Upper lobe of left lung (tissue), 6 donors: ENCODE results near the gene GALC. TPM values are rescaled to one million over a fixed set of nuclear protein-coding genes. Genes with fewer than 3 reads are reported as not detected.

Source experiments
- ATAC-seq, 2 donors: fragments of 200-7000 bp; cut with Tn5 transposase; one replicate each; pipeline ENCODE4 v1.9.1; 2022; ENCODE audit warnings: mild to moderate bottlenecking in 2 of 2, moderate library complexity in 2 of 2; ENCODE audit not compliant: low FRiP score in 2 of 2
- DNase-seq, 2 donors: peaks; one replicate each; pipeline ENCODE4 v3.0.0-alpha.2; 2019 to 2020
- H3K27ac ChIP-seq, 4 donors: fragments of 200-600 bp; sonication (generic); one replicate each; pipeline ENCODE4 v1.5.1; 2016 to 2019
- H3K27me3 ChIP-seq, 4 donors: fragments of 200-600 bp; sonication (generic); one replicate each; pipeline ENCODE4 v1.5.1; 2017 to 2019
- H3K36me3 ChIP-seq, 4 donors: fragments of 200-600 bp; sonication (generic); one replicate each; pipeline ENCODE4 v1.5.1; 2016 to 2019
- H3K4me1 ChIP-seq, 4 donors: fragments of 200-600 bp; sonication (generic); one replicate each; pipeline ENCODE4 v1.5.1; 2018 to 2019
- H3K4me3 ChIP-seq, 4 donors: fragments of 200-600 bp; sonication (generic); one replicate each; pipeline ENCODE4 v1.5.1; 2017 to 2019; ENCODE audit warnings: mild to moderate bottlenecking in 2 of 4, moderate library complexity in 1 of 4
- H3K9me3 ChIP-seq, 4 donors: fragments of 200-600 bp; sonication (generic); one replicate each; pipeline ENCODE4 v1.5.1; 2018 to 2019
- CTCF ChIP-seq, 6 experiments: fragments of 450-650 bp in 4 of 6; fragments of 200-600 bp in 2 of 6; sonication (generic) in 2 of 6; IDR thresholded peaks; one replicate each; pipeline ENCODE4 v1.5.1; 2016 to 2019; ENCODE audit warnings: antibody characterized with exemption in 6 of 6
- EP300 ChIP-seq, 4 donors: sonication (generic); formaldehyde crosslinking; IDR thresholded peaks; one replicate each; pipeline ENCODE4 v1.5.1; 2017; ENCODE audit warnings: antibody characterized with exemption in 4 of 4, control low read depth in 2 of 4
- POLR2A ChIP-seq, 4 donors: fragments of 450-650 bp; IDR thresholded peaks; one replicate each; pipeline ENCODE4 v1.5.1; 2016 to 2017; ENCODE audit warnings: antibody characterized with exemption in 4 of 4, mild to moderate bottlenecking in 2 of 4
- POLR2AphosphoS5 ChIP-seq, 2 donors: sonication (generic); formaldehyde crosslinking; IDR thresholded peaks; one replicate each; pipeline ENCODE4 v1.5.1; 2017; ENCODE audit warnings: antibody characterized with exemption in 2 of 2
- WGBS, 2 donors: methylation state at CpG; one replicate each; pipeline ENCODE4 v1.1.5; 2017 to 2018; 5-methylcytosine and 5-hydroxymethylcytosine counted together
- total RNA-seq, 6 donors: library from RNA; depleted of rRNA in 4 of 6; stranded (reverse); fragments of >200 nt in 4 of 6; gene quantifications; one replicate each; pipeline versions ENCODE4 v1.1.0 to v1.2.1, GENCODE V29; 2016 to 2021
- donor health status: DM: no; HTN: no; CAD: no; lungs with moderate emphysema.
- donor health status: DM: no; HTN: yes; CAD: no; lungs with severe emphysema.

Gene GALC
- total RNA-seq, 6 donors from 2014 or later = 24.2 to 64.3 (median 49.0) TPM

DNA sequence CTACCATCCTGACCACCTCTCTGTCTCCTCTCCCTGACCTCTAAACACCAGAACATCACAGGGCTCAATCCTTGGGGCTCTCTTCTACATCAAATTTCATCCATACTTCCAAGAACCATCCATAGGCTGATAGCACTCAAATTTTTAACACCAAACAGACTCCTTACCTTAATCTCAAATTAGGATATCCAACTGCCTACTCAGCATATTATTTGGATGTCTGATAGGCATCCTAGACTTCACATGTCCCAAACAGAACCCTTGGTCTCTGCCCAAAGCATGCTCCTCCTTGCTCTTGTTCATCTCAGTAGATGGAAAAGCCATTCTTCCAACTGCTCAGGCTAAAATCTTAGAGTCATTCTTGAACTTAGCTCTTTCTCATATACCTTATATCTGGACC lies 91.3 kb downstream of the GALC start:
- DNase-seq = no peak
- Histone ChIP-seq H3K27ac (no peak overlapping the region), H3K36me3 (no peaks in the 10 kb centered on the region), H3K27me3 (no peaks in the 10 kb centered on the region), H3K4me1 (no peaks in the 10 kb centered on the region), H3K4me3 (no peak overlapping the region), H3K9me3 (no peaks in the 10 kb centered on the region)
- no peak for TF ChIP-seq POLR2AphosphoS5 (IDR thresholded peaks at IDR 0.05)
- TF ChIP-seq POLR2A (IDR thresholded peaks at IDR 0.05) = no peak
- TF ChIP-seq CTCF (IDR thresholded peaks at IDR 0.05) = no peak
- TF ChIP-seq EP300 (IDR thresholded peaks at IDR 0.05) = no peak
- ATAC-seq = no peak

GRCh38 chr14:87901236-87901635 lies 91.7 kb downstream of the GALC start:
- H3K4me1 ChIP-seq = no peaks in the 10 kb centered on the region
- no peak for TF ChIP-seq POLR2AphosphoS5 (IDR thresholded peaks at IDR 0.05)
- TF ChIP-seq EP300 (IDR thresholded peaks at IDR 0.05) = no peak
- no peak for TF ChIP-seq POLR2A (IDR thresholded peaks at IDR 0.05)
- TF ChIP-seq CTCF (IDR thresholded peaks at IDR 0.05) = no peak
- H3K36me3 ChIP-seq = no peaks in the 10 kb centered on the region
- no peak overlapping the region for H3K27ac ChIP-seq
- ATAC-seq (no peak), DNase-seq (no peak)
- no peaks in the 10 kb centered on the region for H3K9me3 ChIP-seq
- no peaks in the 10 kb centered on the region for H3K27me3 ChIP-seq
- WGBS, 2 donors = 76 to 87% methylated on average over 3 of the region's 3 CpGs
- no peak overlapping the region for H3K4me3 ChIP-seq

DNA sequence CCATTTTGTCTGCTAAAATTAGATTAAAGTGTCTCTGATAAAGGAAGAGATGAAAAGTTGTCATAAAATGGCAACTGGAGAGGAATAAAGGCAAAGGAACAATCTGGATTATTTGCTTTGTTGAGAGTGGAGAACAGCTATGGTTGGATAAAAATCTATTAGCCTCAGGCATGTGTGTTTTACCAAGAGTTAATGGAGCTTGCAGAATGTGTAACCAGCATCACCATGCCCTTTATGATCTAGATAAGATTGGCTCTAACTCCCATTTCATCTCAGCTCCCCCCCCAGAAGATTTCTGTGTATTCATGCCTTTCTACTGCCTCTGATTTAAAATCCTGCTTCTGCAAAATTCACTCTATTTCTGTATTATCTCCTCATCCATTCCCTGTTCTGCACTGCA lies 93.8 kb downstream of the GALC start:
- no peak for TF ChIP-seq EP300 (IDR thresholded peaks at IDR 0.05)
- TF ChIP-seq POLR2A (IDR thresholded peaks at IDR 0.05) = no peak
- no peak for TF ChIP-seq CTCF (IDR thresholded peaks at IDR 0.05)
- TF ChIP-seq POLR2AphosphoS5 (IDR thresholded peaks at IDR 0.05) = no peak
- ATAC-seq (no peak), DNase-seq (no peak)
- Histone ChIP-seq H3K4me3 (no peak overlapping the region), H3K36me3 (no peaks in the 10 kb centered on the region), H3K27ac (no peak overlapping the region), H3K9me3 (no peaks in the 10 kb centered on the region), H3K4me1 (no peaks in the 10 kb centered on the region), H3K27me3 (no peaks in the 10 kb centered on the region)

- H3K4me3 ChIP-seq = no peak overlapping the region
- 81% methylated on average over 3 of the region's 3 CpGs for WGBS, 2 donors
- H3K36me3 ChIP-seq = no peaks in the 10 kb centered on the region
- DNase-seq (no peak), ATAC-seq (no peak)
- no peaks in the 10 kb centered on the region for H3K9me3 ChIP-seq
- TF ChIP-seq POLR2A (IDR thresholded peaks at IDR 0.05) (no peak), POLR2AphosphoS5 (IDR thresholded peaks at IDR 0.05) (no peak), EP300 (IDR thresholded peaks at IDR 0.05) (no peak), CTCF (IDR thresholded peaks at IDR 0.05) (no peak)
- H3K27me3 ChIP-seq = no peaks in the 10 kb centered on the region
- H3K27ac ChIP-seq = no peak overlapping the region
- H3K4me1 ChIP-seq = no peaks in the 10 kb centered on the region
Measured at GRCh38 chr14:87898301-87898700, 94.7 kb downstream of the GALC start.
